Activated T-cell treated with anti-CD3 and anti-CD28 coated beads, Interleukin-2, amount 50 U/mL, for 1 hour (primary cell): ENCODE data around the gene SLC51B.
"Not testable (repeated sequence)": the region's sequence is repeated elsewhere in the genome, so short reads cannot be mapped to it uniquely, and the experiment has no call there.

Experiments
- DNase-seq: peaks from one replicate; pipeline ENCODE4 v3.0.0-alpha.2; 2020

SLC51B gene

DNA sequence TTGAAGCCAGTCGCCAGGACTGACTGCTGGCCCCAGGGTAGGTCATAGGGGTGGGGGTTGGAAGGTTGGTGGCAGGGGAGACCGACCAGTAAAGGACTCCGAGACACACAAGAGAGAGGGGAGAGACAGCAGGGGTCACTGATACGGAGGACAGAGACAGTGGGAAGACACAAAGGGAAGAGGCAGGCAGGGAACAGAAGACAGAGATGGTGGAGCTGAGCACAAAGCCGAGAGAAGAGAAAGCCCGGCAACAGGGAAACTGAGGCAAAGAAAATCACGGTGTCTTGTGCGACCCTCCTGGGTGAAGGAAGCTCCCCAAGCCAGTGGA, 22.1 kb downstream of the SLC51B start:
- no peak for DNase-seq

DNA sequence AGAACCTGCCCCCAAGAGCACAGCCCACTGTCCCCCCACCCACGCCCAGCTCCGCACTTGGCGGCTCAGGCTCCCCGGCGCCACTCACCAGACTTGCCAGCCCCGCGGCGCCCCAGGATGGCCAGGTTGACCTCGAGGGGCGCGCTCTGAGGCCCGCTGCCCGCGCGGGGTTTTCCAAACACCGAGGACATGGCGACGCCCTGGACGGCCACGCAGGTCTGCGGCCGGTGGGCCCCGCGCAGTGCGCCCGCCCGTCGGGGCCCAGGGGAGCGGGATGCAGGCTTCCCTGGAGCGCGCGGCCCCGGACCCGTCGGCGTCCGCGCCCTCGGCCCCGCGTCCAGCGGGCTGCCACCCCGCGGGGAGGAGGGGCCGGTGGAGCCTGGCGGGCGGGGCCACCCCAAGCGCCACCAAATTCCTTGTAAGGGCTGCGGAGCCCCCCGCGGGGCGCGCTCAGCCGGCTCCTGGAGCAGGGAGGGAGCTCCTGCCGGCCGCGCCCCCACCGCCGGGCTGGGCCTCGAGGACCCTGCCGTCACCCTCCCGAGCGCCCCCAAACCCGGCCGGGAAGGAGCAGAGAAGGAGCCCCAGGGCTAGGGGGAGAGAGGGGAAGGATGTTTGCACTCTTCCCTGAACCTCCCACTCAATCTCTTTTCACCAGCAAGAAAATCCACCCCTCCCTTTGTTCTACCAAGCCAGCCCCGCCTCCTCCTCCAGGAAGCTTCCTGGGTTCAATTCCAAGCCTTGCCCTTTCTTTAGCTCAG, 22.6 kb downstream of the SLC51B start, which contains the start of gene RASL12:
Gene RASL12, minus strand, starts transcription at position 347 of the 758 bp plus-strand sequence. Its CDS starts 156 bp downstream, at position 191.
- no peak for DNase-seq

DNA sequence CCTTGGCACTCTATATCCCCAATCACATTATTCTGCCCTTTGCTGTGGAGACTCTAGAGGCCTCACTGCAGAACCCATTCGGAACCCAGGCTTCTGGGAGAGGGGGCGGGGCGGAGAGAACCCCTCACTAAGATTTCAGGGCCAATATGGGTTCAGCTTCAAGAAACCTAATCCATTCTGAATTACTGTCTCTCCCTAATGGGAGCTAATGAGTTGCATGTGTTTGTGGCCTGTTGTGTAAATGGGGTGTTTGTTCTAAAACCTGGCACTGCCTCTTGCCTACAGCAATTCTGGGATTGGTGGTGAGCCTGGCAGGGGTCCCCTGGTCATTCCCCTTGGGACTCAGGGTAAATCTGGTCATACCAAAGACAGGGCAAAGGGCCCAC, 23.2 kb downstream of the SLC51B start:
- no peak for DNase-seq

DNA sequence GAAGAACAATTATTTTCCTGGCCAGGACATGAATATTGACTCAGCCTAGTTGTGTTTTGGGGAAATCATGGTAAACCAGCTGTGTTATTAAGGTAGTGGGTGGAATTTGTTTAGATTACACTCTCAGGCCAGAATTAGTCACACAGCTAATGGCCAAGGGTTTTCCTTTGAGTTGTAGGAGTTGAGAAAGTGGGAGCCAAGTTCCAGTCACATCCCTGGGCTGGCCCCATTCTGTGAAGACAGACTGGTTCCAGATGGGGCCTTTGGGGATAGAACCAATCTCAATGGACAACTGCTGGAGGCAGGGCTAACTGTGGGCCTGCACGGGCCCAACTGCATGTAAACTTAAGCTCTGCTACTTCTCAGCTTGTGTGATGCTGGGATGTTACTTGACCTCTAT, 24.0 kb downstream of the SLC51B start:
- DNase-seq: no peak

DNA sequence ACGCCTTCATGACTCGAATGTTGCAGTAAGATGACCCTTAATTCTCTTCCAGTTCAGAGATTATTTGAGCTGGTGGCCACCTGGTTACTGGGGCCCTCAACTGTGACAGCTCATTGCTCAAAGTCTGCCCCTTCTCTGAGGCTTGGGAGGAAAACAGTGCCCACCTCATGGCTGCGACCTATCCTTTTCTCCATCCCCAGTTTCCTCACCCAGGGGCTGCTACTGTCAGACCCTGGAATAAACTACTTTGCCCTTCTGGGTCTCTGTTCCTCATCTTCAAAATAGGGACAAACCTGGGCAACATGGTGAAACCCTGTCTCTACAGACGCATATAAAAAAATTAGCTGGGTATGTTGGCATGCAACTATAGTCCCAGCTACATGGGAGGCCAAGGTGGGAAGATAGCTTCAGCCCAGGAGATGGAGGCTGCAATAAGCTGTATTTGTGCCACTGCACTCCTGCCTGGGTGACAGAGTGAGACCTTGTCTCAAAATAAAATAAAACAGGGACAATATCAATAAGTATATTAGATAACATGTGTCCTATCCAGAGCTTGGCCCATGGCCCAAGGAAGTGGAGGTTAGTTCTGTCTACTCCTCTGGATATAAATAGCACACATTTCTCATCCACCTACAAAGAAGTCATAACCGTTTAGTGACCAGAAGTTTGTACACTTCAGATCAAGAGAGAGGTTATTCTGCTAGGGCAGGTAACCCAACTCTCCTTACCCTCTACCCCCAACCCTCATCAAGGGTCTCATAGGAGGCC, 24.8 kb downstream of the SLC51B start:
- DNase-seq: no peak

DNA sequence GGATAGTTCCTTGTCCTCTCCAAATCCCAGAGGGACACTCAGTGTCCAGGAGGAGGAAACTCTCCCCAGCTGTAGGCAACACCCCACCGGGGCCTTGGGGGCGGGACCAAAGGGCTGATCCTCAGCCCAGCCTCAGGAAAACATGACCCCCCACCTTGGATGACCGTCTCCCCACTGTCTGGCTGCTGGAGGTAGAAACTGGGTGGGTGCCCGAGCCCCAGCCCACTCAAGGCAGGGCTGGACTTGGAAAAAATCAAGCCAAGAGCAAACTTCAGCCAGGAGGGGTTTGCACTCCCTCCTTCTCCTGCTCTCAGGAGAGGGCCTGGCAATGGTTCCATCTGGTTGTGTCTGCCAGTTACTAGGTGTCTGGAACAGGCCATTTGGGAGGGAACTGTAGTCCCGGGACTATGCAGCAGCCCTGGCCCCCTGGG, 26.2 kb downstream of the SLC51B start:
- DNase-seq: no peak

DNA sequence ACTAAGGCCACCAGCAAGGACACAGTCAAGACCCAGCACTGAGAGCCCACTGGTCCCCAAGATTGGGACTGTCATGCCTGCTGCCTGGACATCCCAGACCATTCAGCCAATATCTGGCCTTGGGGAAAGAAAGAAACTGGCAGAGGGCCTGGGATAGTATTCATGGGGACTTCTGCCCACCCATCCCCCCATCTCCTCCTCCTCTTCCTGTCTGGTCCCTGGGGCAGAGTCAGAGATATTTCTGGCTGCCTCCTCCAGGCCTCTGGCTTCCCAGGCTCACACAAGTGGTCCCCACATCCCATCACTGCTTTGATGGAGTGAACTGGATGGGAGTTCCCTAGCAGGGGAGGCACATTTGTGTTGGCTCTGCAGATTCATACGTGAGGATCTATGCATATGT, 26.8 kb downstream of the SLC51B start:
- no peak for DNase-seq

DNA sequence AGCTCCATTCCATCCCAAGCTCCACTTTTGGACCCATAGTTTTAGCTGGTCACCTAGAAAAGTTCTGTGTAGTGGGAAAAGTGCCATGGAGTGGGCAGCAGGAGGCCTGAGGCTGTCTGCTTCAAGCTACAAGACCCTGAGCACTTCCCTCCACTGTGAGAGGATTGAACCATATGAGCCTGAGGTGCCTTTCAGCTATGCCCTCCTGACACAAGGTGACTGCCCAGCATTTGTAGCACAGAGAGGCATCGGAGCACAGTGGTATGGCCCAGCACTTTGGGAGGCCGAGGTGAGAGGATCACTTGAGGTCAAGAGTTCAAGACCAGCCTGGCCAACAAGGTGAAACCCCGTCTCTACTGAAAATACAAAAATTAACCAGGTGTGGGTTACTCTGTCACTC, 27.4 kb downstream of the SLC51B start:
- no peak for DNase-seq

DNA sequence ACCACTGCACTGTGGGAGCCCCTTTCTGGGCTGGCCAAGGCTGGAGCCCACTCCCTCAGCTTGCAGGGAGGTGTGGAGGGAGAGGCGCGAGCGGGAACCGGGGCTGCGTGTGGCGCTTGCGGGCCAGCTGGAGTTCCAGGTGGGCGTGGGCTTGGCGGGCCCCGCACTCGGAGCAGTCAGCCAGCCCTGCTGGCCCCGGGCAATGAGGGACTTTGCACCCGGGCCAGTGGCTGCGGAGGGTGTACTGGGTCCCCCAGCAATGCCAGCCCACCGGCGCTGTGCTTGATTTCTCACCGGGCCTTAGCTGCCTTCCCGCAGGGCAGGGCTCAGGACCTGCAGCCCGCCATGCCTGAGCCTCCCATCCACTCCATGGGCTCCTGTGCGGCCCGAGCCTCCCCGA, 29.8 kb downstream of the SLC51B start:
- not testable (repeated sequence) for DNase-seq

DNA sequence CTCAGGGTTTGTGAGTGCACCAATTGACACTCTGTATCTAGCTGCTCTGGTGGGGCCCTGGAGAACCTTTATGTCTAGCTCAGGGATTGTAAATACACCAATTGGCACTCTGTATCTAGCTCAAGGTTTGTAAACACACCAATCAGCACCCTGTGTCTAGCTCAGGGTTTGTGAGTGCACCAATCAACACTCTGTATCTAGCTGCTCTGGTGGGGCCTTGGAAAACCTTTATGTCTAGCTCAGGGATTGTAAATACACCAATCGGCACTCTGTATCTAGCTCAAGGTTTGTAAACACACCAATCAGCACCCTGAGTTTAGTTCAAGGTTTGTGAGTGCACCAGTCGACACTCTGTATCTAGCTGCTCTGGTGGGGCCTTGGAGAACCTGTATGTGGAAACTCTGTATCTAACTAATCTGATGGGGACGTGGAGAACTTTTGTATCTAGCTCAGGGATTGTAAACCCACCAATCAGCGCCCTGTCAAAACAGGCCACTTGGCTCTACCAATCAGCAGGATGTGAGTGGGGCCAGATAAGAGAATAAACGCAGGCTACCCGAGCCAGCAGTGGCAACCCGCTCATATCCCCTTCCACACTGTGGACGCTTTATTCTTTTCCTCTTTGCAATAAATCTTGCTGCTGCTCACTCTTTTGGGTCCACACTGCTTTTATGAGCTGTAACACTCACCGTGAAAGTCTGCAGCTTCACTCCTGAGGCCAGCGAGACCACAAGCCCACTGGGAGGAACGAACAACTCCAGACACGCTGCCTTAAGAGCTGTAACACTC, 30.6 kb downstream of the SLC51B start:
- DNase-seq: not testable (repeated sequence)

DNA sequence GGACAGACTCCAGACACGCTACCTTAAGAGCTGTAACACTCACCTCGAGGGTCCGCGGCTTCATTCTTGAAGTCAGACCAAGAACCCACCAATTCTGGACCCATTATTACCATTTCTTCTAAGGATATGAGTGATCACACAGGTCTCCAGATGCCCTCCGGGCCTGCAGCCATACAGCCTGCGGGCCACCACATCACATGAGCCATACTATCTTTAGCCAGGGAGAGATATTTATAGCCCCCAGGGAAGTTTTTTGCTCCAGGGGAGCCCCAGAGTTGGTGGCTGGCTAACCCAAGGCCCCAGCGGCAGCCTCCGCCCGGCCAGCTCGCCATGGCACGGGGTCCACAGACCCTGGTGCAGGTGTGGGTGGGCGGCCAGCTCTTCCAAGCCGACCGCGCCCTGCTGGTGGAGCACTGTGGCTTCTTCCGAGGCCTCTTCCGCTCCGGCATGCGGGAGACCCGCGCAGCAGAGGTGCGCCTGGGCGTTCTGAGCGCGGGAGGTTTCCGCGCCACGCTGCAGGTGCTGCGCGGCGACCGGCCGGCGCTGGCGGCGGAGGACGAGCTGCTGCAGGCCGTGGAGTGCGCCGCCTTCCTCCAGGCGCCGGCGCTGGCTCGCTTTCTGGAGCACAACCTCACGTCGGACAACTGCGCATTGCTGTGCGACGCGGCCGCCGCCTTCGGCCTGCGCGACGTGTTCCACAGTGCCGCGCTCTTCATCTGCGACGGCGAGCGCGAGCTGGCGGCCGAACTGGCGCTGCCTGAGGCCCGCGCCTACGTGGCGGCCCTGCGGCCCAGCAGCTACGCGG, 31.5 kb downstream of the SLC51B start, which contains the start of gene KBTBD13:
Gene KBTBD13, plus strand, starts transcription at position 261 of the 805 bp plus-strand sequence. Its CDS starts 70 bp downstream, at position 331.
- no peak for DNase-seq

DNA sequence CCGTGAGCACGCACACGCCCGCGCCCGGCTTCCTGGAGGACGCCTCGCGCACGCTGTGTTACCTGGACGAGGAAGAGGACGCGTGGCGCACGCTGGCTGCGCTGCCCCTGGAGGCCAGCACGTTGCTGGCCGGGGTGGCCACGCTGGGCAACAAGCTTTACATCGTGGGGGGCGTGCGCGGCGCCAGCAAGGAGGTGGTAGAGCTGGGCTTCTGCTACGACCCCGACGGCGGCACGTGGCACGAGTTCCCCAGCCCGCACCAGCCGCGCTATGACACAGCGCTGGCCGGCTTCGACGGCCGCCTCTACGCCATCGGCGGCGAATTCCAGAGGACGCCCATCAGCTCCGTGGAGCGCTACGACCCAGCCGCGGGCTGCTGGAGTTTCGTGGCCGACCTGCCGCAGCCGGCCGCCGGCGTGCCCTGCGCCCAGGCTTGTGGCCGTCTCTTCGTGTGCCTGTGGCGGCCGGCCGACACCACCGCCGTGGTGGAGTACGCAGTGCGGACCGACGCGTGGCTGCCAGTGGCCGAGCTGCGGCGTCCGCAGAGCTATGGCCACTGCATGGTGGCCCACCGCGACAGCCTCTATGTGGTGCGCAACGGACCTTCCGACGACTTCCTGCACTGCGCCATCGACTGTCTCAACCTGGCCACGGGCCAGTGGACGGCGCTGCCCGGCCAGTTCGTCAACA, 32.2 kb downstream of the SLC51B start:
- DNase-seq: no peak

DNA sequence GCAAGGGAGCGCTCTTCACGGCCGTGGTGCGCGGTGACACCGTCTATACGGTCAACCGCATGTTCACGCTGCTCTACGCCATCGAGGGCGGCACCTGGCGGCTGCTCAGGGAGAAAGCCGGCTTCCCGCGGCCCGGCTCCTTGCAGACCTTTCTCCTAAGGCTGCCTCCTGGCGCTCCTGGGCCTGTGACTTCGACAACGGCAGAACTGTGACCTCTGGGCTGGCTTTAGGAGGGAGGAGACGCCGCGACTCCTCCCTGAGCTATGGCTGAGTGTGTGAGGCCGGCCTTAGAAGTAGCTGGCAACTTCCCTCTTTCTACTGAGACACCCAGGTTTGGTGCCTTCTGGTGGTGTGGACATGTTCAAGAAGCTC, 32.8 kb downstream of the SLC51B start:
- peak; percentile 62 for DNase-seq

DNA sequence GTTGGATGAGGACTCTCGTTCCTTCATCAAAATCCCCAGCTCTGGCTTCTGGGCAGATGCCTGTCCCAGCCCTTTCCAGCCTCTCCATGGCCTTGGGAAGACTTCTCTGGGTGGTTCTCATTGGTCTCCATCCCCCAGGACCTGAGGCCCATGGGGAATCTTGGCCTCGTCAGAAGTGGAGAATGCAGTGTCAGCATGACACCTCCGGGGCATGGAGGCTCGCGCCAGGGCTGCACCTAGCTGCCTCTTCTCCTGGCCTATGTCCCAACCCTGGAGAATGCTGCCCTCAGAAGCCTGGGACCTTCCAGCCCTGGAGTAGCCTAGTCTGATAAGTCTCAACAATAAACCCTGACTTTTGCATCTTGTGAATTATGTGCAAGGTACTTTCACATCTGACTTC, 34.4 kb downstream of the SLC51B start:
- DNase-seq: no peak

DNA sequence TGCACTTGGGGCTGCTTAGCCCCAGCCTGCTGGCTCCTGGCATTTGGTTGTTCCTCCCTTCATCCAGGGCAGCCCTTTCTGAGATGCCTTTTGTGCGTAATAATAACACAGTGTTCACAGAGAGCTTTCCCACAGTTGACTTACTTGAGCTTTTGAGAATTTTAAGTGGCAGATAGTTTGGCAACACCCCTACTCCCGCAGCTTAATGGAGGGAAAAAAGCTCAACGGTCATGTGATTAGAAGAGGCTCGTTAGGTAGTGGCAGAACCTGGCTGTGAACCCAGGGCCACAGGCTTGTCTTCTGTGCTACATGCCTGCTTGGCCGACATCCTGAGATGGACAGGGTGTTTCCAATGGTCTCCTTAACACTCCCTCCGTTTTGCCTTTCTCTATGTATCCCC, 36.1 kb downstream of the SLC51B start:
- no peak for DNase-seq

DNA sequence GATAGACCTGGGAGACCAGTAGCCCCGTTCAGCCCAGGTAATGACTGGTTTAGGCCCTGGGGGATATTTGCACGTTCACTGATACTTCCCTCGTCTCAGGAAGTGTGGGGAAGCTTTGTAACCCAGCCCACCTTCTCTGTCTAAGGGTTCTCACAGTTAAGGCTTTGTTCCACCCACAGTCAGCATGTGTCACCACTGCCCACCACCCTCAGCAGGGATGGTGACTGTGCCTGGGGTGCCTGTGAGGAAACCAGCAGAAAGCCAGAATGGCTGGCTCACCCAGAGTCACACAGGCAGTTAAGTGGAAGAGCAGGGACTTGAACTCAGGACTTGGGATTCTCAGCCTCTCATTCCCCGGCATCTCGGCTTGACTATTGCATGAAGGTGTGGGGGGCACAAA, 36.6 kb downstream of the SLC51B start:
- DNase-seq: no peak

DNA sequence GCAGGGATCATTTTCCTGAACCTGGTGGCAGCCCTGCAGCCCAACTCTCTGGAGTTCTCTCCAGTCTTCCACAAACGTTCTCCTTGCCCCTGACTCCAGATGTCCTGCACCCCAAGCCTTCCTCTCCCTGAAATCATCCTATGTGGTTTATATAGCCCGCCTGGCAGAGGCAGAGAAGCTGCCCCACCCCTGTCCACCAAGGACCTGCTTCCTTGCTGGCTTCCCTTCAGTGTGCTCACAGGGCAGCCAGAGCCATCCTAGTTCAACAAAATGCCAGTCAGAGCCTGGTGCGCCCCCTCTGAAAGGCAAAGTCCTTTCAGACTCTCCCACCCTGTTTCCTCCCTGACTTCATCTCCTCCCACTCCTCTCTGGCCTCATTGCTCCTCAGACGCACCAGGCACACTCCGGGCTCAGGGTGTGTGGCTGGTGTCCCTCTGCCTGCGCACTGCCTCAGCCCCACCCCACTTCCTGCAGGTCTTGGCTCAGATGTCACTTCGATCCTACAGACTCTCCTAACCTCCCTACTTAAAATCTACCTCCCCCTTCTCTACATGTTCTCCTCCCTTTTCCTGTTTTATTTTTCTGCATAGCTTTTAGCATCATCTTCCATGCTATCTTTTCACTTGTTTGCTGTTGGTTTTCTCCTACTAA, 37.2 kb downstream of the SLC51B start:
- no peak for DNase-seq

DNA sequence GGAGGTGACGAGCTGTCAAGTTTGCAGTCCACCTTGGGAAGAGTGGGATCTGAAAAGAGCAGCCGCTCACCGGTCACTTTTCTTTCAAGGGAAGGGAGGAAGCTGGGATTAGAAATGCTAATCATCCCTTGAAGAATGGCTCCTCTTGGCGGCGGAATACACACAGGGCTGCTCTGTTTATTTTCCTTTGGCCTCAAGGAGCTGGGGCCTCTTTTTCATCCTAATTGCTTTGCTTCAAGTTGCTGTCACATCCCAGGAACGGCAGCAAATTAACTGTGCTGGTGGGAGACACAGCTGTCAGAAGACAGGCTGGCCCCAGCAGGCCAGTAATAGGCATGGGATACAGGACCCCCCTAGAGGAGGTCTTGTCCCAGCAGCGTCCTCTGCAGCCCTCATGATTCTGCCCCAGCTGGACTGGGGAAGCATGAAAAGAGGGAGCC, 38.1 kb downstream of the SLC51B start:
- no peak for DNase-seq

DNA sequence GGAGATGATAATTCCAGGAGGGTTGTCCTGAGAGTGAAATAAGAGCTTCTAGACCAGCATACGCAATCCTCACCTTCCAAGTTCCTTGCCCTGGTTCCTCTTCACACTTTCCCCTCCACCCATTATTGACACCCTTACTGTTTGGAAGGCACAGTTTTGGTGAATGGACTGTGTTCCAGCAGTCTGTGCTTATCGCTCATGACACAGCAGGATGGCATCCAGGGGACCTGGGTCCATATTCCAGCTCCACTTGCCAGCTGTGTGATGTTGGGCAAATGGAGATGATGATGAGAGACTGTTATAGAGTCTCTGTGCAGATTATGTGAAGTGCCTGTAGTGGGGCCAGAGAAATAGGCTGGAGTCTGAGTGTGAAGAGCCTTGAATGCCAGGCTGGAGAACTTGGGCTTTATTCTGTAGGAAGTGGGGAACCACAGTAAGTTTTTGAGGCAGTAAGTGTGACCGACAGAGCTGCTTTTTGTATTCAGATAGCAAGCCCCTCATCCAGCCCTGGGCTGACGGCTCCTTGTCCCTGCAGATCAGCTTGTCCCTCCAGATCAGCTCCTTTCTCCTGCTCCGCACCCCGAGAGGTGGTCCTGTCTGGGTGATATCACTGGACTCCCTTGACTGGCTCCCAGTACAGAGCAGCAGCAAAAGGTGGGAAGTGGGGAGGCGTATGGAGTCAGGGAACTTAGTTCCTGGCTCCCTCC, 39.5 kb downstream of the SLC51B start:
- no peak for DNase-seq

DNA sequence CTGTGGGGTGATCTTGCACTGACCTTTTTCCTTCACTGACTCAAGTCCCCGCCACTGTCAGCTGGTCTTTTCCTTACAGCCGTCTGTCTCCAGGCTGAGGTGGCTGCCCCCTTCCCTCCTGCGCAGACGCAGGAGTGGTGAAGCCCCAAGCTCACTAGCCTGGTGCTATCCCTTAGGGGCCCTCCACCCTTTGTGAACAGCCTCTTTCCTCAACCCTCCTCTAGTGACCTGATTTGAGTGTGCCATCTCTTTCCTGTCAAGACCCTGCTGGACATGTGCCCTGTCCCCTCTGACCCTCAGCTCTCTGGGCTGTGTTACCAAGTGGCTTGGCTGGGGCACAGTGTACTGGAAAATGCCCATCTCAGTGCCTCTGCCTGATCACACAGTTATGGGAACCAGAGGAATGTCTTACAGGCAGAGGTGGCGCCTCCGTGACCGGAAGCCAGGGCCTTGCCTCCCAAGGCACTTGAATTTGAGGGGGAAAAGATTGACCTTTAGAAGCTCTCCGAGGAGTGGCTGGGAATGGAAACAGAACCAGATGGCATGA, 40.1 kb downstream of the SLC51B start:
- DNase-seq: no peak
